ENCODE measurements around the gene MPZL2.

- TF ChIP-seq POLR2A (IDR thresholded peaks at IDR 0.05) (no peak), POLR2AphosphoS5 (IDR thresholded peaks at IDR 0.05) (no peak), EP300 (IDR thresholded peaks at IDR 0.05; ENCODE audit: low read depth) (no peak)
- TF ChIP-seq, protein P1, sequence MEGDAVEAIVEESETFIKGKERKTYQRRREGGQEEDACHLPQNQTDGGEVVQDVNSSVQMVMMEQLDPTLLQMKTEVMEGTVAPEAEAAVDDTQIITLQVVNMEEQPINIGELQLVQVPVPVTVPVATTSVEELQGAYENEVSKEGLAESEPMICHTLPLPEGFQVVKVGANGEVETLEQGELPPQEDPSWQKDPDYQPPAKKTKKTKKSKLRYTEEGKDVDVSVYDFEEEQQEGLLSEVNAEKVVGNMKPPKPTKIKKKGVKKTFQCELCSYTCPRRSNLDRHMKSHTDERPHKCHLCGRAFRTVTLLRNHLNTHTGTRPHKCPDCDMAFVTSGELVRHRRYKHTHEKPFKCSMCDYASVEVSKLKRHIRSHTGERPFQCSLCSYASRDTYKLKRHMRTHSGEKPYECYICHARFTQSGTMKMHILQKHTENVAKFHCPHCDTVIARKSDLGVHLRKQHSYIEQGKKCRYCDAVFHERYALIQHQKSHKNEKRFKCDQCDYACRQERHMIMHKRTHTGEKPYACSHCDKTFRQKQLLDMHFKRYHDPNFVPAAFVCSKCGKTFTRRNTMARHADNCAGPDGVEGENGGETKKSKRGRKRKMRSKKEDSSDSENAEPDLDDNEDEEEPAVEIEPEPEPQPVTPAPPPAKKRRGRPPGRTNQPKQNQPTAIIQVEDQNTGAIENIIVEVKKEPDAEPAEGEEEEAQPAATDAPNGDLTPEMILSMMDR (IDR thresholded peaks at IDR 0.05): no peak
These were observed 19.8 kb upstream of the MPZL2 start for GRCh38 chr11:118283756-118284350.

Measured in transverse colon (tissue), 4 donors.